T-cell (primary cell): ENCODE data around the gene AOX1. TPM values are rescaled to one million over a fixed set of nuclear protein-coding genes. Genes with fewer than 3 reads are reported as not detected.
"Not testable (repeated sequence)": the region's sequence is repeated elsewhere in the genome, so short reads cannot be mapped to it uniquely, and the experiment has no call there.

Source experiments
- ATAC-seq, 4 experiments: fragments of 200-7000 bp in 3 of 4; fragments of 150-1000 bp in 1 of 4; cut with Tn5 transposase; replicated peaks in 1 of 4; 1 replicate in 3 of 4; 2 replicates in 1 of 4; pipeline ENCODE4 v1.10.0; 2021; ENCODE audit warnings: moderate library complexity in 3 of 4, mild to moderate bottlenecking in 2 of 4, moderate number of reproducible peaks in 1 of 4
- CTCF ChIA-PET, 2 donors: fragments of 300-600 bp; sonication (Branson Sonifier 250); formaldehyde crosslinking; loops; one replicate each; lab custom pipeline; 2022; ENCODE audit warnings: antibody characterized with exemption in 2 of 2; lab: Charles Lee
- POLR2A ChIA-PET, 2 donors: fragments of 300-600 bp; sonication (Branson Sonifier 250); formaldehyde crosslinking; loops; one replicate each; lab custom pipeline; 2022; ENCODE audit warnings: antibody characterized with exemption in 2 of 2; lab: Charles Lee
- DNase-seq, 35 experiments: peaks; one replicate each; pipeline versions ENCODE4 v3.0.0 to v3.0.0-alpha.2; 2013 to 2023
- H3K27ac ChIP-seq: one replicate; pipeline ENCODE4 v1.5.1; 2013; ENCODE audit warnings: low read length
- H3K27me3 ChIP-seq, 2 experiments: replicated peaks in 1 of 2; 1 replicate in 1 of 2; 2 replicates in 1 of 2; pipeline versions ENCODE4 v1.6.1 to v1.7.0; 2013; ENCODE audit warnings: low read length in 1 of 2, mixed read lengths in 1 of 2; ENCODE audit not compliant: control insufficient read depth in 2 of 2, insufficient read depth in 2 of 2; ENCODE audit errors: extremely low read depth in 1 of 2
- H3K36me3 ChIP-seq, 2 donors: 1 replicate in 1 of 2; 2 replicates in 1 of 2; pipeline versions ENCODE4 v1.6.1 to v1.7.0; 2013; ENCODE audit warnings: low read length in 1 of 2; ENCODE audit not compliant: control insufficient read depth in 2 of 2, insufficient read depth in 1 of 2; ENCODE audit errors: extremely low read depth in 1 of 2
- H3K4me1 ChIP-seq, 2 experiments: 1 replicate in 1 of 2; 2 replicates in 1 of 2; pipeline versions ENCODE4 v1.6.1 to v1.7.0; 2013; ENCODE audit warnings: low read length in 2 of 2, mixed read lengths in 1 of 2; ENCODE audit not compliant: insufficient read depth in 2 of 2, control insufficient read depth in 1 of 2; ENCODE audit errors: extremely low read depth in 1 of 2
- H3K4me3 ChIP-seq, 2 donors: 1 replicate in 1 of 2; 2 replicates in 1 of 2; pipeline versions ENCODE4 v1.5.1 to v1.7.0; 2013; ENCODE audit warnings: mild to moderate bottlenecking in 2 of 2, low read length in 1 of 2, moderate library complexity in 1 of 2; ENCODE audit not compliant: control insufficient read depth in 1 of 2; ENCODE audit errors: extremely low read depth in 1 of 2
- H3K9me3 ChIP-seq: 2 replicates; pipeline ENCODE4 v1.7.0; 2013
- H3K27ac Mint-ChIP-seq, 2 donors: one replicate each; pipeline ENCODE4 v1.8.0; 2020 to 2021; ENCODE audit warnings: mild to moderate bottlenecking in 2 of 2, mixed read lengths in 2 of 2
- H3K27me3 Mint-ChIP-seq, 2 donors: one replicate each; pipeline ENCODE4 v1.8.0; 2021 to 2022; ENCODE audit warnings: mixed read lengths in 2 of 2
- H3K36me3 Mint-ChIP-seq: one replicate; pipeline ENCODE4 v1.8.0; 2021; ENCODE audit warnings: mixed read lengths
- H3K4me1 Mint-ChIP-seq, 3 donors: one replicate each; pipeline ENCODE4 v1.8.0; 2020 to 2022; ENCODE audit warnings: mixed read lengths in 3 of 3, mild to moderate bottlenecking in 1 of 3
- H3K4me3 Mint-ChIP-seq, 3 donors: one replicate each; pipeline ENCODE4 v1.8.0; 2020 to 2022; ENCODE audit warnings: mild to moderate bottlenecking in 3 of 3, mixed read lengths in 3 of 3, moderate library complexity in 3 of 3
- H3K9me3 Mint-ChIP-seq, 3 donors: one replicate each; pipeline ENCODE4 v1.8.0; 2020 to 2022; ENCODE audit warnings: mixed read lengths in 3 of 3
- WGBS: methylation state at CpG from one replicate; pipeline ENCODE4 v1.1.5; 2013; ENCODE audit warnings: missing lambda C conversion rate; ENCODE audit not compliant: insufficient coverage; 5-methylcytosine and 5-hydroxymethylcytosine counted together
- total RNA-seq, 35 experiments: library from RNA in 6 of 35; stranded (reverse) in 6 of 35; fragments of 120-200 nt in 1 of 35; gene quantifications; one replicate each; pipeline versions ENCODE4 v1.2.1 to v1.2.4 and lab custom pipeline; 2013 to 2026

AOX1 gene
- total RNA-seq, 5 donors from 2014 or later (not counting 1 experiment from before 2014, with no cell fraction given), result 1.3 to 1.4 (median 1.4) TPM; not detected in 2

GRCh38 chr2:200640176-200640575 is 54.4 kb downstream of the AOX1 start:
- H3K9me3 Mint-ChIP-seq, result no peaks in the 10 kb centered on the region
- ATAC-seq, result no peak
- CTCF ChIA-PET, result no interaction called here

GRCh38 chr2:200640901-200641300 is 55.1 kb downstream of the AOX1 start:
- ChIA-PET CTCF (no interaction called here), POLR2A (no interaction called here)
- Mint-ChIP-seq H3K27me3 (peaks cover 13 to 16% of the 10 kb centered on the region in 2 donors), H3K4me1 (no peaks in the 10 kb centered on the region), H3K4me3 (no peak overlapping the region), H3K36me3 (no peaks in the 10 kb centered on the region), H3K9me3 (no peaks in the 10 kb centered on the region), H3K27ac (no peak overlapping the region)
- no peak overlapping the region for H3K27ac ChIP-seq
- no peaks in the 10 kb centered on the region for H3K4me1 ChIP-seq
- H3K9me3 ChIP-seq, result no peaks in the 10 kb centered on the region
- no peaks in the 10 kb centered on the region for H3K36me3 ChIP-seq
- peaks cover 0 to 3% of the 10 kb centered on the region in 2 experiments for H3K27me3 ChIP-seq
- H3K4me3 ChIP-seq, result no peak overlapping the region
- DNase-seq (no peak), ATAC-seq (no peak)
- no CpG with 5 or more reads among the region's 7 CpGs for WGBS

More at GRCh38 chr2:200640176-200640575, 54.4 kb downstream of the AOX1 start:
- H3K4me1 ChIP-seq, result no peaks in the 10 kb centered on the region
- POLR2A ChIA-PET, result no interaction called here
- peaks cover 0 to 3% of the 10 kb centered on the region in 2 experiments for H3K27me3 ChIP-seq
- no peak overlapping the region for H3K4me3 ChIP-seq
- no peak overlapping the region for H3K27ac ChIP-seq
- Mint-ChIP-seq H3K4me1 (no peaks in the 10 kb centered on the region), H3K36me3 (no peaks in the 10 kb centered on the region), H3K4me3 (no peak overlapping the region), H3K27me3 (peaks cover 13 to 23% of the 10 kb centered on the region in 2 donors), H3K27ac (no peak overlapping the region)
- H3K36me3 ChIP-seq, result no peaks in the 10 kb centered on the region
- WGBS, result 98% methylated on average over 3 of the region's 3 CpGs
- DNase-seq, result no peak
- no peaks in the 10 kb centered on the region for H3K9me3 ChIP-seq

- DNase-seq, ATAC-seq, H3K27ac Mint-ChIP-seq, H3K4me1 ChIP-seq, H3K4me1 Mint-ChIP-seq, POLR2A ChIA-PET, H3K4me3 ChIP-seq, H3K36me3 Mint-ChIP-seq, H3K36me3 ChIP-seq, H3K27ac ChIP-seq, H3K9me3 ChIP-seq, H3K4me3 Mint-ChIP-seq, H3K9me3 Mint-ChIP-seq: not testable (repeated sequence)
- no CpG with 5 or more reads among the region's 3 CpGs for WGBS
- peaks cover 0 to 18% of the 10 kb centered on the region in 2 experiments for H3K27me3 ChIP-seq
- peaks cover 8 to 20% of the 10 kb centered on the region in 2 donors for H3K27me3 Mint-ChIP-seq
- CTCF ChIA-PET, result interaction anchor here in 1 of 2 donors (0.6 kb wide), 1 partner anchor 1458 kb away, joined by 4 read pairs; no protein-coding TSS in a partner anchor
Observed at GRCh38 chr2:200648518-200649281, 62.9 kb downstream of the AOX1 start.

- Histone ChIP-seq H3K4me3 (no peak overlapping the region), H3K27me3 (peaks cover 0 to 18% of the 10 kb centered on the region in 2 experiments), H3K4me1 (no peaks in the 10 kb centered on the region), H3K9me3 (no peaks in the 10 kb centered on the region), H3K36me3 (no peaks in the 10 kb centered on the region), H3K27ac (no peak overlapping the region)
- DNase-seq (no peak), ATAC-seq (no peak)
- Mint-ChIP-seq H3K4me3 (no peak overlapping the region), H3K27me3 (peaks cover 8 to 20% of the 10 kb centered on the region in 2 donors), H3K4me1 (no peaks in the 10 kb centered on the region), H3K9me3 (no peaks in the 10 kb centered on the region), H3K36me3 (no peaks in the 10 kb centered on the region), H3K27ac (no peak overlapping the region)
- 93% methylated on average over 3 of the region's 3 CpGs for WGBS
- ChIA-PET CTCF (no interaction called here), POLR2A (no interaction called here)
Observed at GRCh38 chr2:200649724-200650123, 63.9 kb downstream of the AOX1 start.

GRCh38 chr2:200650195-200650594 is 64.4 kb downstream of the AOX1 start:
- Histone ChIP-seq H3K27ac (no peak overlapping the region), H3K9me3 (no peaks in the 10 kb centered on the region), H3K4me1 (no peaks in the 10 kb centered on the region), H3K27me3 (peaks cover 0 to 18% of the 10 kb centered on the region in 2 experiments), H3K36me3 (no peaks in the 10 kb centered on the region), H3K4me3 (no peak overlapping the region)
- Mint-ChIP-seq H3K27ac (no peak overlapping the region), H3K4me1 (no peaks in the 10 kb centered on the region), H3K9me3 (no peaks in the 10 kb centered on the region), H3K4me3 (no peak overlapping the region), H3K27me3 (peaks cover 8 to 20% of the 10 kb centered on the region in 2 donors), H3K36me3 (no peaks in the 10 kb centered on the region)
- ChIA-PET POLR2A (no interaction called here), CTCF (no interaction called here)
- ATAC-seq (no peak), DNase-seq (no peak)
- no CpG with 5 or more reads among the region's 2 CpGs for WGBS

GRCh38 chr2:200652158-200652557 is 66.3 kb downstream of the AOX1 start:
- Mint-ChIP-seq H3K9me3 (no peaks in the 10 kb centered on the region), H3K4me1 (no peaks in the 10 kb centered on the region), H3K27ac (no peak overlapping the region), H3K4me3 (no peak overlapping the region), H3K27me3 (peaks cover 8 to 20% of the 10 kb centered on the region in 2 donors), H3K36me3 (no peaks in the 10 kb centered on the region)
- Histone ChIP-seq H3K27me3 (peaks cover 0 to 18% of the 10 kb centered on the region in 2 experiments), H3K27ac (no peak overlapping the region), H3K36me3 (no peaks in the 10 kb centered on the region), H3K9me3 (no peaks in the 10 kb centered on the region), H3K4me3 (no peak overlapping the region), H3K4me1 (no peaks in the 10 kb centered on the region)
- ChIA-PET CTCF (no interaction called here), POLR2A (no interaction called here)
- WGBS, result no CpG with 5 or more reads among the region's 1 CpG
- no peak for ATAC-seq
- DNase-seq, result no peak
